BE2C (cell line): ENCODE results near the gene ZC2HC1C.

Experiments used
- DNase-seq: peaks from one replicate; pipeline ENCODE4 v3.0.0-alpha.2; 2020
- H3K27me3 ChIP-seq: fragments of 250-450 bp; sonication (Bioruptor Pico); 2 replicates; pipeline ENCODE4 v1.5.1; 2020; ENCODE audit warnings: mild to moderate bottlenecking
- H3K36me3 ChIP-seq: fragments of 250-450 bp; sonication (Bioruptor Pico); 2 replicates; pipeline ENCODE4 v1.5.1; 2020; ENCODE audit warnings: mild to moderate bottlenecking
- H3K4me1 ChIP-seq: fragments of 250-450 bp; sonication (Bioruptor Pico); 2 replicates; pipeline ENCODE4 v1.5.1; 2020
- H3K4me3 ChIP-seq: 2 replicates; pipeline ENCODE4 v1.5.1; 2011; ENCODE audit warnings: low read depth, low read length
- H3K9me3 ChIP-seq: fragments of 250-450 bp; sonication (Bioruptor Pico); 2 replicates; pipeline ENCODE4 v1.5.1; 2020
- CTCF ChIP-seq: IDR thresholded peaks from 2 replicates; pipeline ENCODE4 v1.5.1; 2012; ENCODE audit warnings: mild to moderate bottlenecking, low read depth, low read length

Gene ZC2HC1C

GRCh38 chr14:75119056-75119455 lies 49.6 kb downstream of the ZC2HC1C start:
- H3K4me1 ChIP-seq: no peaks in the 10 kb centered on the region
- DNase-seq: no peak
- H3K36me3 ChIP-seq: peaks cover 65% of the 10 kb centered on the region
- TF ChIP-seq CTCF: no peak
- no peaks in the 10 kb centered on the region for H3K9me3 ChIP-seq
- H3K27me3 ChIP-seq: no peaks in the 10 kb centered on the region
- no peak overlapping the region for H3K4me3 ChIP-seq

- H3K4me3 ChIP-seq: no peak overlapping the region
- no peaks in the 10 kb centered on the region for H3K27me3 ChIP-seq
- no peak for DNase-seq
- no peak for TF ChIP-seq CTCF
- H3K9me3 ChIP-seq: no peaks in the 10 kb centered on the region
- H3K4me1 ChIP-seq: peaks cover 2% of the 10 kb centered on the region; the same call in 1 of the 2 replicates
- H3K36me3 ChIP-seq: peaks cover 48% of the 10 kb centered on the region
Observed at GRCh38 chr14:75120541-75121291, 51.3 kb downstream of the ZC2HC1C start.

- Histone ChIP-seq H3K9me3 (no peaks in the 10 kb centered on the region), H3K4me3 (no peak overlapping the region), H3K27me3 (no peaks in the 10 kb centered on the region), H3K36me3 (peaks cover 40% of the 10 kb centered on the region), H3K4me1 (peaks cover 5% of the 10 kb centered on the region; the same call in 1 of the 2 replicates)
- TF ChIP-seq CTCF: no peak
- no peak for DNase-seq
Observed at GRCh38 chr14:75121552-75121951, 52.1 kb downstream of the ZC2HC1C start.

GRCh38 chr14:75123991-75124390 lies 54.5 kb downstream of the ZC2HC1C start:
- Histone ChIP-seq H3K27me3 (no peaks in the 10 kb centered on the region), H3K4me3 (no peak overlapping the region), H3K9me3 (no peaks in the 10 kb centered on the region), H3K4me1 (peaks cover 5% of the 10 kb centered on the region; the same call in 1 of the 2 replicates), H3K36me3 (peaks cover 22% of the 10 kb centered on the region)
- no peak for DNase-seq
- no peak for TF ChIP-seq CTCF

- no peak for DNase-seq
- Histone ChIP-seq H3K27me3 (no peaks in the 10 kb centered on the region), H3K9me3 (no peaks in the 10 kb centered on the region), H3K36me3 (peaks cover 9% of the 10 kb centered on the region), H3K4me3 (peak overlapping the region; percentile 76), H3K4me1 (peaks cover 5% of the 10 kb centered on the region; the same call in 1 of the 2 replicates)
- TF ChIP-seq CTCF: no peak
Observed at GRCh38 chr14:75125617-75126016, 56.2 kb downstream of the ZC2HC1C start.

- Histone ChIP-seq H3K36me3 (peaks cover 7% of the 10 kb centered on the region), H3K4me1 (peaks cover 5% of the 10 kb centered on the region; the same call in 1 of the 2 replicates), H3K27me3 (no peaks in the 10 kb centered on the region), H3K9me3 (no peaks in the 10 kb centered on the region), H3K4me3 (peak overlapping the region; percentile 76)
- TF ChIP-seq CTCF: no peak
- no peak for DNase-seq
Observed at GRCh38 chr14:75126121-75126544, 56.7 kb downstream of the ZC2HC1C start.
